Skin epidermis (tissue), 12 donors: ENCODE measurements around the gene PDILT.

Source experiments
- H3K27ac ChIP-seq, 21 experiments: fragments of 200-600 bp; sonication (generic) in 11 of 21; one replicate each; pipeline ENCODE4 v1.5.0; 2020; ENCODE audit warnings: mild to moderate bottlenecking in 3 of 21, inconsistent platforms in 2 of 21, moderate library complexity in 2 of 21
- H3K4me3 ChIP-seq, 7 experiments: fragments of 200-600 bp; sonication (generic) in 2 of 7; one replicate each; pipeline ENCODE4 v1.5.0; 2020; ENCODE audit warnings: inconsistent platforms in 2 of 7, mild to moderate bottlenecking in 2 of 7, moderate library complexity in 1 of 7

PDILT gene

DNA sequence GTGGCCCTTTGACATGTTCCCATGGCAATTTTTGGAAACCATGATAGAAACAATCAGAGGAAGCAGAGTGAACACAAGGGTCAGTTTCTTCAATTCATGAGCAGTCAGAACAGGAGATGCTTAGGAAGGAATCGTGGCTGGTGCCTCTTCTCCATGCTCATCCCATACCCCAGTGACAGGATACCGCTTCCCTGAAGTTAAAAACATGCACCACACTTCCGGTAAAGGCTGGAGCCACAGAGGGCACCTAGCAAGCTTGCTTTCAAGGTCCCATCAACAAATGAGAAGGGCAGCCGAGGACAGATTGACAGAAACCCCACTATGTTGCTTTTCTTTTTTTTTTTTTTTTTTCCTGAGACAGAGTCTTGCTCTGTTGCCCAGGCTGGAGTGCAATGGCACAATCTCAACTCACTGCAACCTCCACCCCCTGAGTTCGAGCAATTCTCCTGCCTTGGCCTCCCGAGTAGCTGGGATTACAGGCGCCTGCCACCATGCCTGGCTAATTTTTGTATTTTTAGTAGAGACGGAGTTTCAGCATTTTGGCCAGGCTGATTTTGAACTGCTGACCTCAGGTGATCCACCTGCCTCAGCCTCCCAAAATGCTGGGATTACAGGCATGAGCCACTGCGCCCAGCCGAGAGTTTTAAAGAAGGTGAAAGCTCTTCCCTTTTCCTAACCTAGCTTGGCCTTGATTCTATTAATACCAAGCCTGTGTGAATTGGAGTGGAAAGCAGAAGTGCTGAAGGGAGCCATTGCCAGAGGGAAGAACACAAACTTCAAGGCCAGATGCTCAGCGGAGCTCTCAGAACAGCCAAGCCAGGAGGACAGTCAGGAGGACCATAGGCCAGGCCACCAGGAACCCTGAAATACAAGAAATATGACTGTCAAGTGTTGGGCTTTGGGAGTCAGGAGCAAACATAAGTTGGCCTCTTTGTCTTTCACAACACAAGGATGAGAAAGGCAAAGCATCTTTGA, 93.8 kb downstream of the PDILT start:
- Histone ChIP-seq H3K4me3 (no peak overlapping the region), H3K27ac (no peak overlapping the region)

DNA sequence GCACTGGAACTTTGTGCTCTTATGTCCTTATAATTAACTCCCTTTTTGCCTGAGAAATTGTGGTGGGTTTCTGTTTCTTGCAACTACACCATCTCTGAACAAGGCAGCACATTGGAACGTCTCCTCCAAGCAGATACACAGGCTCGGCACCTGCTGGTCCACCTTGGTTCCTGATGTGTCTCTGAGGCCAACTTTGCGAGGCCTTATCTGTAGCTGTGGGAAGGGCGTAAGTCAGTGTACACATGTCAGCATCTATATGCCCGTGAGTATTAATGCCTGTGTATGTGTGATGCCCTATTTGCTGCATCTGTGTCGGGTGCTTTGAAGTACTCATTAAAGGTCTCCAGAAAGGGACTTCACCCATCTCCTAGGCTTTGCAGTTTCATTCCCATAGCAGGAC, 94.8 kb downstream of the PDILT start:
- Histone ChIP-seq H3K4me3 (no peak overlapping the region), H3K27ac (no peak overlapping the region)
